ENCODE results near the gene GAB2. TPM values are rescaled to one million over a fixed set of nuclear protein-coding genes. Genes with fewer than 3 reads are reported as not detected.

The GAB2 gene
- total RNA-seq, 2 experiments from 2014 or later = 7.1 to 7.5 TPM

DNA sequence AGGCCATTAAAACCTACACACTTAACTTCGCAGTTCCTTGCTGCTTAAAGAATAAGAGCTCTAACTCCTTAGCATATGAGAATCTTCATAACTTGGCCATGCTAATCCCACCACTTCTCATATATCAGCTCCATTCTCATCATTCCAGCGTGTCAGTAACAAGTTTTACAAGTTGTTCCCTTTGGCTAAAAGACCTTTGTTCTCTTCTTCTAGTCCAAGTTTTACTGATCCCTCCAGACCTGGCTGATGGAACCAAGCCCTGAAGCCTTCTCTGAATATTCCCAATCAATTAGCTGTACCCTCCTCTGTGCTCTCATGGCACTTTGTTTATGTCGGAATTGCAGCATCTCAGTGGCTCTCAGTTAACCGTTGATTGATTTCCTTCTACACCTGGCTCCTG lies 35.8 kb downstream of the GAB2 start:
- POLR2A ChIA-PET = no interaction called here
- Mint-ChIP-seq H3K27ac (no peak overlapping the region), H3K36me3 (peaks cover 19% of the 10 kb centered on the region), H3K9me3 (peaks cover 27% of the 10 kb centered on the region), H3K4me1 (peaks cover 11% of the 10 kb centered on the region), H3K27me3 (peaks cover 2% of the 10 kb centered on the region), H3K4me3 (no peak overlapping the region)
- no peak for ATAC-seq (ENCODE audit: low read depth)
- no peak for DNase-seq

- Mint-ChIP-seq H3K4me3 (no peak overlapping the region), H3K9me3 (peaks cover 27% of the 10 kb centered on the region), H3K4me1 (peaks cover 11% of the 10 kb centered on the region), H3K36me3 (peaks cover 23% of the 10 kb centered on the region), H3K27me3 (peaks cover 2% of the 10 kb centered on the region), H3K27ac (no peak overlapping the region)
- no peak for ATAC-seq (ENCODE audit: low read depth)
- POLR2A ChIA-PET = no interaction called here
- DNase-seq = no peak
Observed at GRCh38 chr11:78380615-78381051, 37.0 kb downstream of the GAB2 start.

- Mint-ChIP-seq H3K27me3 (no peaks in the 10 kb centered on the region), H3K4me3 (peak overlapping the region; percentile 21), H3K4me1 (peaks cover 11% of the 10 kb centered on the region), H3K36me3 (peaks cover 19% of the 10 kb centered on the region), H3K9me3 (peaks cover 17% of the 10 kb centered on the region), H3K27ac (peak overlapping the region; percentile 23)
- POLR2A ChIA-PET = interaction anchor here (0.8 to 0.9 kb wide), 2 partner anchors 39 to 92 kb away, joined by 3 read pairs; partner anchors contain the start of gene GAB2
- DNase-seq (no peak), ATAC-seq (ENCODE audit: low read depth) (peak; percentile 86)
Observed at GRCh38 chr11:78379039-78379670, 38.5 kb downstream of the GAB2 start.

DNA sequence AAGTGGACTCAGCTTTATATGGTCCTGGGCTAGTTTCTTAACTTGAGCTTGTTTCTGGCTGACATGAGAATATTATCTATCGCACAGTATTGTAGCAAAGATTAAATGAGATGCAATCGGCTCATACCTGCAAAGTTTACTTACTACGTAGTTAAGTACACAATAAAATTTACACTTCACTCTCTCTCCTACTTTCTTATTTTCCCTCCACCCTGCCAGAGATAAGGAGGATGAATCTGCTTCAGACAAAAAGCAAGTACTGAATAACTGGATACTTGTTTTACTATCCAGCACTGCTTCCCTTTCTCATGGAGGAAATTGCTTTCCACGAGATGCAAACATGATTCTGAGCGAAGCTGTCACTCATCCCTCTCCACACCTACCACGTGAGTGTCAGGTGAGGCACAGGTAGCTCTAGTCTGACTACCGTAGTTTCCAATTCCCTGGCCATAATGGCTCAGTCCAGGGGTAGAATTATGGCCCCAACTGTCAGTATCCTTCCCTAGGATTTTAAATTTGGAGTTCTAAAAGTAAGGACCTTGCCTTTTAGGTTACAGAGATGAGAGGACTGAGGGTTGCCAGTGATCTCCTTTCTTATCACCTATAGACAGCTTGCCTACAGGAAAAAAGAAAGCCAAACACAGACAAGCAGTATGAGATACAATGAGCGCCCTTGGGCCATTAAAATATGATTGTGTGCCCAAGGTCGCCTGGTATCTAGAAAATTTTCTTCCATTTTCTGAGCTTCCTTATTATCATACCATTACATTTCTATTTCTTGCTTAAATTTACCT lies 39.8 kb downstream of the GAB2 start:
- peaks cover under 1% of the 10 kb centered on the region for H3K27me3 Mint-ChIP-seq
- DNase-seq (no peak), ATAC-seq (ENCODE audit: low read depth) (no peak)
- peaks cover 13% of the 10 kb centered on the region for H3K9me3 Mint-ChIP-seq
- H3K4me1 Mint-ChIP-seq = peaks cover 11% of the 10 kb centered on the region
- no peak overlapping the region for H3K4me3 Mint-ChIP-seq
- POLR2A ChIA-PET = no interaction called here
- peaks cover 19% of the 10 kb centered on the region for H3K36me3 Mint-ChIP-seq
- H3K27ac Mint-ChIP-seq = no peak overlapping the region

GRCh38 chr11:78376858-78377257 lies 40.8 kb downstream of the GAB2 start:
- DNase-seq = no peak
- ATAC-seq (ENCODE audit: low read depth) = no peak
- no peak overlapping the region for H3K4me3 Mint-ChIP-seq
- peaks cover 11% of the 10 kb centered on the region for H3K4me1 Mint-ChIP-seq
- peaks cover 18% of the 10 kb centered on the region for H3K36me3 Mint-ChIP-seq
- POLR2A ChIA-PET = no interaction called here
- peaks cover 5% of the 10 kb centered on the region for H3K27me3 Mint-ChIP-seq
- H3K27ac Mint-ChIP-seq = no peak overlapping the region
- peaks cover 10% of the 10 kb centered on the region for H3K9me3 Mint-ChIP-seq

- H3K36me3 Mint-ChIP-seq = peaks cover 13% of the 10 kb centered on the region
- peaks cover 9% of the 10 kb centered on the region for H3K9me3 Mint-ChIP-seq
- peaks cover 5% of the 10 kb centered on the region for H3K27me3 Mint-ChIP-seq
- H3K4me1 Mint-ChIP-seq = peaks cover 10% of the 10 kb centered on the region
- no peak for ATAC-seq (ENCODE audit: low read depth)
- no peak for DNase-seq
- H3K27ac Mint-ChIP-seq = no peak overlapping the region
- POLR2A ChIA-PET = interaction anchor here (0.5 kb wide), 1 partner anchor 190 kb away, joined by 3 read pairs; no protein-coding TSS in a partner anchor
- H3K4me3 Mint-ChIP-seq = no peak overlapping the region
Observed at GRCh38 chr11:78374917-78375316, 42.7 kb downstream of the GAB2 start.

DNA sequence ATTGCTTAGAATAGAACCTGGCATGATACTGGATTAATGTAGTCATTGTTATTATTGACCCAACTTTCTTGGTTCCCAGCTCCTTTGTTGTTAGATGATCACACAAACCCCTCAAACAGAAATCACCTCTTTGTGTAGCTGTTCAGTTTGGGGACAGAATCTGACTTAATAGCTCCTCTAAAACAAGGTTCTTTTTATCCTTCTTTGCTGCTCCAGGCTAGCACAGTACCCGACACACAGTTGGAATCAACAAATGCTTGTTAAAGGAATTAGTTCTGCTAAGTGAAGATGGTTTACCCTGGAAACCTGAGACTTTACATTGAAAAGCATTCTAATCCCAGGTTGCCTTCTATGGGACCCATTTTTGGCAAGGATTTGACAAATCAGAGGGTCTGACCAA lies 43.9 kb downstream of the GAB2 start:
- H3K27ac Mint-ChIP-seq = no peak overlapping the region
- peaks cover 2% of the 10 kb centered on the region for H3K4me1 Mint-ChIP-seq
- POLR2A ChIA-PET = no interaction called here
- ATAC-seq (ENCODE audit: low read depth) (no peak), DNase-seq (no peak)
- H3K9me3 Mint-ChIP-seq = peaks cover 9% of the 10 kb centered on the region
- peaks cover 13% of the 10 kb centered on the region for H3K36me3 Mint-ChIP-seq
- H3K27me3 Mint-ChIP-seq = peaks cover 5% of the 10 kb centered on the region
- no peak overlapping the region for H3K4me3 Mint-ChIP-seq

GRCh38 chr11:78372114-78372768 lies 45.4 kb downstream of the GAB2 start:
- Mint-ChIP-seq H3K4me1 (no peaks in the 10 kb centered on the region), H3K9me3 (peaks cover 6% of the 10 kb centered on the region), H3K27me3 (peaks cover 5% of the 10 kb centered on the region), H3K27ac (no peak overlapping the region), H3K36me3 (peaks cover 7% of the 10 kb centered on the region), H3K4me3 (no peak overlapping the region)
- ATAC-seq (ENCODE audit: low read depth) (no peak), DNase-seq (no peak)
- POLR2A ChIA-PET = no interaction called here

DNA sequence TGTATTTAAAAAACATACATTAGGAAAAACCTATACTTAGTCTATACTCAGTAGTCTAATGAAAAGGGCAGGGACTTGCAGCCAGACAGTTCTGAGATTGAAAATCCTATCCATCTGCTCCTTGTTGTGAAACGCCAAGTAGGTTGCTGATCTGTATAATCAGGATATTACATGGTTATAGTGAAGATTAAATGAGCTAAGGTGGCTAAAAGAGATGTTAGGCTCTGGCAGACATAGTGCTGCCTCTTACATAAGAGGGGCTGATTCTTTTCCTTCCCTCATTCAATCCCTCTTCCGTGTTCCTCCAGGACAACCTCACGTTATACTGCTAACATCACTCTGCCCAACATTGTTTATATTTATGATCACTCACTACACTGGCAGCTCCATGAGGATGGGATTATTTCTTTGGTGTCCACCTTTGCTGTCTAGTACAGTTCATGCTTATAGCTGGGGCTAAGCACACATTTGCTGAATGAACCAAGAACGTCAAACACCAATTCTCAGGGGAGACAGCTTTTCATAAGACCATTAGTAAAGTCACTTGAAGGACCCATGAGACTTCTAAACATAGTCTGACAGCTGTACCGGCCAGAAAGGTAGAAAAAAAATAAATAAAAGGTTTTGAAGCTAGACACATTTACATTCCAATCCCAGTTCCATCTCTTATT lies 46.3 kb downstream of the GAB2 start:
- POLR2A ChIA-PET = no interaction called here
- no peak overlapping the region for H3K27ac Mint-ChIP-seq
- H3K4me1 Mint-ChIP-seq = no peaks in the 10 kb centered on the region
- H3K36me3 Mint-ChIP-seq = no peaks in the 10 kb centered on the region
- H3K4me3 Mint-ChIP-seq = no peak overlapping the region
- peaks cover 5% of the 10 kb centered on the region for H3K27me3 Mint-ChIP-seq
- ATAC-seq (ENCODE audit: low read depth) (no peak), DNase-seq (no peak)
- peaks cover under 1% of the 10 kb centered on the region for H3K9me3 Mint-ChIP-seq

GRCh38 chr11:78370406-78371172 lies 47.0 kb downstream of the GAB2 start:
- ATAC-seq (ENCODE audit: low read depth) (no peak), DNase-seq (no peak)
- Mint-ChIP-seq H3K4me3 (no peak overlapping the region), H3K4me1 (no peaks in the 10 kb centered on the region), H3K9me3 (no peaks in the 10 kb centered on the region), H3K36me3 (no peaks in the 10 kb centered on the region), H3K27ac (no peak overlapping the region), H3K27me3 (peaks cover 5% of the 10 kb centered on the region)
- POLR2A ChIA-PET = no interaction called here

GRCh38 chr11:78365381-78365792 lies 52.2 kb downstream of the GAB2 start:
- no peak overlapping the region for H3K4me3 Mint-ChIP-seq

DNA sequence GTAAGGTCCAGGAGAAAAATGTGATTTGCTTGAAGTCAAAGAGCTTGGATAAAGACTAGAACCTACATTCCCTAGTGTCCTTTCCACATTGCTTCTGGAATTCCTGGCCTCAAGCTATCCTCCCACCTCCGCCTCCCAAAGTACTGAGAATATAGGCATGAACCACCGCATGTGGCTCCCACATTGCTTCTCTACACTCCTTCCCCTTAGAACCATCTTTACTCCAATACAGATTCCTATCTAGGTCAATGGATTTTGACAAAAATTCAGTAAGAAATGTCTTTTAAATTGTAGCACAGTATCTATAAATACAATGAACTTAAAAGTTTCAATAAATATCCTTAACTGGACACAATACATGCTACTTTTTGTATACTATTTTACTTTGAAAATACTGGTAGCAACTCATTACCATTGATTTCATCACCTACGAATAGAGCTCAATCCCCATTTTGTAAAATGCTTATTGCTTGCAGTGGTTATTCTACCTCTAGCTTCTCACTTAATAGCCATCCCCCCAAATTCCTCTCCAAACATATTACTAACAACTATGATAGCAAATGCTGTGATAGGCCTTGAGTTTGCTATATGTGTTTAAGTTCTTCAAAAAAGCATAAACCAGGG lies 53.4 kb downstream of the GAB2 start:
- DNase-seq = no peak
- no peaks in the 10 kb centered on the region for H3K36me3 Mint-ChIP-seq
- POLR2A ChIA-PET = no interaction called here
- H3K27me3 Mint-ChIP-seq = peaks cover 2% of the 10 kb centered on the region
- no peak overlapping the region for H3K4me3 Mint-ChIP-seq
- no peaks in the 10 kb centered on the region for H3K9me3 Mint-ChIP-seq
- ATAC-seq (ENCODE audit: low read depth) = no peak
- no peaks in the 10 kb centered on the region for H3K4me1 Mint-ChIP-seq
- no peak overlapping the region for H3K27ac Mint-ChIP-seq

More at GRCh38 chr11:78365381-78365792, 52.2 kb downstream of the GAB2 start:
- H3K4me1 Mint-ChIP-seq = no peaks in the 10 kb centered on the region
- no peaks in the 10 kb centered on the region for H3K9me3 Mint-ChIP-seq
- no peak overlapping the region for H3K27ac Mint-ChIP-seq
- no peaks in the 10 kb centered on the region for H3K36me3 Mint-ChIP-seq
- ATAC-seq (ENCODE audit: low read depth) (no peak), DNase-seq (no peak)
- peaks cover 2% of the 10 kb centered on the region for H3K27me3 Mint-ChIP-seq
- POLR2A ChIA-PET = no interaction called here

All from activated naive CD8-positive, alpha-beta T cell treated with anti-CD3 and anti-CD28 coated beads, Interleukin-2, amount 10 ng/mL, durations not matched to agents 7 days and 5 days (primary cell).